ENCODE data around the gene ZNF683.

Gene ZNF683

DNA sequence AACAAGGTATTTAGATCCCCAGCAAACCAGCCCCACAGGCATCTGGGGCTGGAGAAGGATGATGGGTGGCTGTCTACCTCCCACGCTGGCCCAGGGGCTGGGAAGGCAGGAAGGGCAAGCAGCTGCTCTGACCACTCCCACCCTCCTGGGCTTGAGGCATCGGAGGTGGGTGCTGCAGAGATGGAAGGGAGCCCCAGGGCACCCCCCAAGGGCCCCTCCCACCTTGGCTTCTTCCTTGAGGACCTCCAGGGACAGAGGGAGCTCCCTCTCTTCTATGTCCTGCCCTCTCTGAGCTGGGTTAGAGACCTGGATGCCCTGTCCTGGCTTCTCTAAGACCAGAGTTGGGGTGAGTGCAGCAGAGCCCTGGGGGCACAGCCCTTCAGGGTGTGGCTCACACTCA is 51.7 kb downstream of the ZNF683 start:
- peaks cover 44% of the 10 kb centered on the region for H3K4me1 ChIP-seq (ENCODE audit: insufficient read depth, low read length, poor library complexity, severe bottlenecking)
- H3K9ac ChIP-seq (ENCODE audit: low read depth, low read length, poor library complexity, severe bottlenecking), result peak overlapping the region; percentile 95
- H3K36me3 ChIP-seq (ENCODE audit: insufficient read depth, low read length), result no peaks in the 10 kb centered on the region
- H3K9me3 ChIP-seq (ENCODE audit: insufficient read depth, low read depth, low read length), result no peaks in the 10 kb centered on the region
- no peaks in the 10 kb centered on the region for H3K9me2 ChIP-seq (replicated peaks; ENCODE audit: low read depth, low read length)
- no peak overlapping the region for H2AFZ ChIP-seq (ENCODE audit: low read length)
- peaks cover 48% of the 10 kb centered on the region for H3K79me2 ChIP-seq (ENCODE audit: insufficient read depth, low read length)
- H3K4me2 ChIP-seq (ENCODE audit: low read depth, low read length, poor library complexity, severe bottlenecking), result peak overlapping the region; percentile 96
- H3K27me3 ChIP-seq (ENCODE audit: insufficient read depth, low read length, poor library complexity, severe bottlenecking), result no peaks in the 10 kb centered on the region
- peak overlapping the region; percentile 88 for H3K4me3 ChIP-seq (ENCODE audit: low read length, poor library complexity, severe bottlenecking)
- no peaks in the 10 kb centered on the region for H4K20me1 ChIP-seq (ENCODE audit: insufficient read depth, low read length, poor library complexity, severe bottlenecking)
- H3F3A ChIP-seq (ENCODE audit: low read depth), result no peaks in the 10 kb centered on the region
- TF ChIP-seq EZH2phosphoT487 (IDR thresholded peaks at IDR 0.05; ENCODE audit: borderline replicate concordance), result no peak
- TF ChIP-seq, protein P1, sequence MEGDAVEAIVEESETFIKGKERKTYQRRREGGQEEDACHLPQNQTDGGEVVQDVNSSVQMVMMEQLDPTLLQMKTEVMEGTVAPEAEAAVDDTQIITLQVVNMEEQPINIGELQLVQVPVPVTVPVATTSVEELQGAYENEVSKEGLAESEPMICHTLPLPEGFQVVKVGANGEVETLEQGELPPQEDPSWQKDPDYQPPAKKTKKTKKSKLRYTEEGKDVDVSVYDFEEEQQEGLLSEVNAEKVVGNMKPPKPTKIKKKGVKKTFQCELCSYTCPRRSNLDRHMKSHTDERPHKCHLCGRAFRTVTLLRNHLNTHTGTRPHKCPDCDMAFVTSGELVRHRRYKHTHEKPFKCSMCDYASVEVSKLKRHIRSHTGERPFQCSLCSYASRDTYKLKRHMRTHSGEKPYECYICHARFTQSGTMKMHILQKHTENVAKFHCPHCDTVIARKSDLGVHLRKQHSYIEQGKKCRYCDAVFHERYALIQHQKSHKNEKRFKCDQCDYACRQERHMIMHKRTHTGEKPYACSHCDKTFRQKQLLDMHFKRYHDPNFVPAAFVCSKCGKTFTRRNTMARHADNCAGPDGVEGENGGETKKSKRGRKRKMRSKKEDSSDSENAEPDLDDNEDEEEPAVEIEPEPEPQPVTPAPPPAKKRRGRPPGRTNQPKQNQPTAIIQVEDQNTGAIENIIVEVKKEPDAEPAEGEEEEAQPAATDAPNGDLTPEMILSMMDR (conservative IDR thresholded peaks at IDR 0.05; ENCODE audit: low read length), result no peak

DNA sequence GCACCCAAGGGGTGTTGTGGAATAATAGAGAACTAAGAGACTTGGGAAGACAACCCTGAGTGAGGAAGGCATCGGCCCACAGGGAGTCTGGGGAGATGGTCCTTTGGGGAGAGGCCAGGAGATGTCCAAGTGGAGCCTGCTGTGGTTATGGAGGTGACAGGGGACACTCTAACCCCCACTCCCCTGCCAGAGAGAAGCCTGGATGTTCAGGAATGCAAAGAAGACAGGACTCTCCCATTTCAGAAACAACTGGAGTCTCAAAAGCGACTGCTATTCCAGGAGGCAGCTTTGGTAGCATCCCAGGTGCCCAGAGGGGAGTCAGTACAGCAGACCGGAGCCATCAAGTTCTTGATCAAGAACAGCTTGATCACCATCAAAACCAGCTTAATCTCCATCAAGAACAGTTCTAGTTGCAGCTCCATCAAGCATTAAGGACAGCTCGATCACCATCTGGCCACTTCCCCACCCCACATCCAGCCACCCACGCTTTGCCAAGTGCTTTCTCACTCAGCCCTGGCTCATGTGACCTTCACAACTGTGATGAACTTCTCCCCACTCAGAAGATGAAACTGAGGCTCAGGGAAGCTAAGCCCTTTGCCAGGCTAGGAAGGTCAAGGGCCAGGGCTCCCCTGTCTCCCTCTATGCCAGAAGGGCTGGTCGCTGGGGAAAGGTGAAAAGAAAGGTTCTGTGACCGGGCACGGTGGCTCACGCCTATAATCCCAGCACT is 54.0 kb downstream of the ZNF683 start:
- Histone ChIP-seq H3K9ac (ENCODE audit: low read depth, low read length, poor library complexity, severe bottlenecking) (peak overlapping the region; percentile 95), H3F3A (ENCODE audit: low read depth) (no peaks in the 10 kb centered on the region), H3K9me2 (replicated peaks; ENCODE audit: low read depth, low read length) (no peaks in the 10 kb centered on the region), H3K4me2 (ENCODE audit: low read depth, low read length, poor library complexity, severe bottlenecking) (peak overlapping the region; percentile 96), H4K20me1 (ENCODE audit: insufficient read depth, low read length, poor library complexity, severe bottlenecking) (no peaks in the 10 kb centered on the region), H3K4me1 (ENCODE audit: insufficient read depth, low read length, poor library complexity, severe bottlenecking) (peaks cover 63% of the 10 kb centered on the region), H3K36me3 (ENCODE audit: insufficient read depth, low read length) (no peaks in the 10 kb centered on the region), H3K4me3 (ENCODE audit: low read length, poor library complexity, severe bottlenecking) (peak overlapping the region; percentile 88), H3K79me2 (ENCODE audit: insufficient read depth, low read length) (peaks cover 48% of the 10 kb centered on the region), H2AFZ (ENCODE audit: low read length) (no peak overlapping the region), H3K27me3 (ENCODE audit: insufficient read depth, low read length, poor library complexity, severe bottlenecking) (no peaks in the 10 kb centered on the region), H3K9me3 (ENCODE audit: insufficient read depth, low read depth, low read length) (no peaks in the 10 kb centered on the region)
- TF ChIP-seq EZH2phosphoT487 (IDR thresholded peaks at IDR 0.05; ENCODE audit: borderline replicate concordance), result no peak
- TF ChIP-seq, protein P1 (conservative IDR thresholded peaks at IDR 0.05; ENCODE audit: low read length), result no peak

GRCh38 chr1:26317612-26318337 is 54.8 kb downstream of the ZNF683 start, which contains the start of gene CD52:
CD52 (plus strand) TSS chr1:26317958; CDS start chr1:26318018, 60 bp downstream.
- H2AFZ ChIP-seq (ENCODE audit: low read length), result no peak within 1 kb of the TSS
- peak within 1 kb of the TSS; percentile 88 for H3K4me3 ChIP-seq (ENCODE audit: low read length, poor library complexity, severe bottlenecking)
- H3K4me2 ChIP-seq (ENCODE audit: low read depth, low read length, poor library complexity, severe bottlenecking), result peak within 1 kb of the TSS; percentile 96
- no peaks in the 10 kb centered on the region for H3K36me3 ChIP-seq (ENCODE audit: insufficient read depth, low read length)
- no peaks in the 10 kb centered on the region for H3F3A ChIP-seq (ENCODE audit: low read depth)
- peaks cover 70% of the 10 kb centered on the region for H3K4me1 ChIP-seq (ENCODE audit: insufficient read depth, low read length, poor library complexity, severe bottlenecking)
- TF ChIP-seq, protein P1 (conservative IDR thresholded peaks at IDR 0.05; ENCODE audit: low read length), result no peak
- TF ChIP-seq EZH2phosphoT487 (IDR thresholded peaks at IDR 0.05; ENCODE audit: borderline replicate concordance), result no peak
- no peaks in the 10 kb centered on the region for H4K20me1 ChIP-seq (ENCODE audit: insufficient read depth, low read length, poor library complexity, severe bottlenecking)
- H3K9me2 ChIP-seq (replicated peaks; ENCODE audit: low read depth, low read length), result no peaks in the 10 kb centered on the region
- no peaks in the 10 kb centered on the region for H3K27me3 ChIP-seq (ENCODE audit: insufficient read depth, low read length, poor library complexity, severe bottlenecking)
- H3K9ac ChIP-seq (ENCODE audit: low read depth, low read length, poor library complexity, severe bottlenecking), result peak within 1 kb of the TSS; percentile 95
- H3K9me3 ChIP-seq (ENCODE audit: insufficient read depth, low read depth, low read length), result no peaks in the 10 kb centered on the region
- H3K79me2 ChIP-seq (ENCODE audit: insufficient read depth, low read length), result peaks cover 48% of the 10 kb centered on the region
